ACC112 (cell line): ENCODE results near the gene CD22.

Experiments used
- H2AFZ ChIP-seq: fragments of 200-600 bp; sonication (generic); one replicate; pipeline ENCODE4 v1.6.0; 2017; ENCODE audit warnings: antibody characterized with exemption, low read length; ENCODE audit not compliant: unreplicated experiment
- H3K27ac ChIP-seq: fragments of 200-600 bp; sonication (generic); 2 replicates; pipeline ENCODE4 v1.5.1; 2014; ENCODE audit warnings: low read depth, mild to moderate bottlenecking, antibody characterized with exemption, low read length, moderate library complexity
- H3K27me3 ChIP-seq: fragments of 200-600 bp; sonication (generic); 2 replicates; pipeline ENCODE4 v1.6.1; 2014; ENCODE audit warnings: mild to moderate bottlenecking, antibody characterized with exemption, low read length, moderate library complexity, mixed read lengths; ENCODE audit not compliant: insufficient read depth
- H3K36me3 ChIP-seq: fragments of 200-600 bp; sonication (generic); 2 replicates; pipeline ENCODE4 v1.6.1; 2016; ENCODE audit warnings: mild to moderate bottlenecking, antibody characterized with exemption, low read length, moderate library complexity, mixed read lengths; ENCODE audit not compliant: insufficient read depth
- H3K4me1 ChIP-seq: fragments of 200-600 bp; sonication (generic); one replicate; pipeline ENCODE4 v1.6.1; 2016; ENCODE audit warnings: low read length, mixed read lengths; ENCODE audit not compliant: insufficient read depth, unreplicated experiment, control insufficient read depth
- H3K4me3 ChIP-seq: fragments of 200-600 bp; sonication (generic); 2 replicates; pipeline ENCODE4 v1.5.1; 2014; ENCODE audit warnings: mild to moderate bottlenecking, low read depth, low read length
- H3K79me2 ChIP-seq: fragments of 200-600 bp; sonication (generic); one replicate; pipeline ENCODE4 v1.6.0; 2016; ENCODE audit warnings: low read length; ENCODE audit not compliant: control insufficient read depth, unreplicated experiment, insufficient read depth

CD22 gene

DNA sequence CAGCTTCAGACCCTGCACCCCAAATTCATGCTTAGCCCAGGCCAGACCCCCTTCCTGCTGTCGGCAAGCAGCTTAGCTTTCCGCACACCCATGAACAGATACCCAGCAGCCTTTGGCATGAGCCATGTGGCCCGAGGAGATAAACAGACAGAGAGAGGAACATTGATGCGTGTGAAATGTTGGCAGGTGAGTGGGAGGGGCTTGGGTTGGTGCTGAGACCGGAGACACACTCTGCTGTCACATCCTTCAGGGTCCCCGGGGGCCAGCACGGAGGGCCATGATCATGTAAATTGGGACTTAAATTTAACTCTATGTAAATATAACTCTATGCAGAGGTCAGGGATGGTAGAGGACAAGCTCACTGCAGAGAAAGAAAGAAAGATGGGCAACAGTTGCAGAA, 1.5 kb downstream of the CD22 start:
- H3K36me3 ChIP-seq, result no peaks in the 10 kb centered on the region
- no peaks in the 10 kb centered on the region for H3K27me3 ChIP-seq
- H3K27ac ChIP-seq, result no peak overlapping the region
- H2AFZ ChIP-seq, result no peak overlapping the region
- H3K79me2 ChIP-seq, result no peaks in the 10 kb centered on the region
- H3K4me1 ChIP-seq, result no peaks in the 10 kb centered on the region
- no peak overlapping the region for H3K4me3 ChIP-seq

- H3K4me1 ChIP-seq, result no peaks in the 10 kb centered on the region
- no peak overlapping the region for H3K4me3 ChIP-seq
- no peak overlapping the region for H3K27ac ChIP-seq
- no peaks in the 10 kb centered on the region for H3K79me2 ChIP-seq
- no peaks in the 10 kb centered on the region for H3K27me3 ChIP-seq
- no peaks in the 10 kb centered on the region for H3K36me3 ChIP-seq
- no peak overlapping the region for H2AFZ ChIP-seq
These were observed 2.7 kb downstream of the CD22 start for GRCh38 chr19:35331551-35332214.

GRCh38 chr19:35332817-35333216, 3.8 kb downstream of the CD22 start:
- no peak overlapping the region for H3K4me3 ChIP-seq
- no peaks in the 10 kb centered on the region for H3K4me1 ChIP-seq
- no peaks in the 10 kb centered on the region for H3K79me2 ChIP-seq
- no peaks in the 10 kb centered on the region for H3K36me3 ChIP-seq
- no peak overlapping the region for H2AFZ ChIP-seq
- H3K27ac ChIP-seq, result no peak overlapping the region
- H3K27me3 ChIP-seq, result no peaks in the 10 kb centered on the region

DNA sequence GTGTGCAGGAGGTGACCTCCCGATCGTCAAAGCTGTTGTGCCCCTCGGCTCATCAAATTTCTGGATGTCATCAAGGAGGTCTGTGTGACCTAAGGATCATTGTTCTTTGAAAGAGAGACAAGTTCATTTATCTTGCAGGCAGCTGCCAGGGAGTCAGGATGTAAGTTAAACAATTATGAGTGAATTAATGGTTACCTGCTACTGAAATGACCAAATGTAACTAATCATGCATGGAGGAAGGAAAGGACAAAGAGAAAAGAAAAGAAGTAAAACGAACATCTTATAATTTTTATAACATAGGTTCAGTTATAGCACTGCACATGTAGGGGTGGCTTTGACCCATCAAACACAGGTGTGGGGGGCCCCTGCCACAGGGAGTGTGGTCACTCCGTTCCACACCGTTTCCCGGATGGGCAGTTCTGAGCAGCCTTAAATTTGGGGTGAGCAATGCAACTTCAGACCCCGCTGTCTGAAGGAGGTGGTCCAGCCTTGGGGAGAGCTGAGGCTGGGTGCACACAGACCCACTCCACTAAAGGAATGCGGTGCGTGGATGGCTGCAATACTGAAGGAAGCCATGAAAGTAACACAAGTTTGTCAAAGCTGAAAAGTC, 5.3 kb downstream of the CD22 start:
- Histone ChIP-seq H3K27me3 (no peaks in the 10 kb centered on the region), H3K4me3 (no peak overlapping the region), H3K79me2 (no peaks in the 10 kb centered on the region), H2AFZ (no peak overlapping the region), H3K27ac (no peak overlapping the region), H3K36me3 (no peaks in the 10 kb centered on the region), H3K4me1 (no peaks in the 10 kb centered on the region)

GRCh38 chr19:35336166-35336955, 7.4 kb downstream of the CD22 start:
- H3K36me3 ChIP-seq, result no peaks in the 10 kb centered on the region
- no peaks in the 10 kb centered on the region for H3K79me2 ChIP-seq
- no peak overlapping the region for H2AFZ ChIP-seq
- no peak overlapping the region for H3K4me3 ChIP-seq
- H3K27me3 ChIP-seq, result no peaks in the 10 kb centered on the region
- no peak overlapping the region for H3K27ac ChIP-seq
- no peaks in the 10 kb centered on the region for H3K4me1 ChIP-seq

DNA sequence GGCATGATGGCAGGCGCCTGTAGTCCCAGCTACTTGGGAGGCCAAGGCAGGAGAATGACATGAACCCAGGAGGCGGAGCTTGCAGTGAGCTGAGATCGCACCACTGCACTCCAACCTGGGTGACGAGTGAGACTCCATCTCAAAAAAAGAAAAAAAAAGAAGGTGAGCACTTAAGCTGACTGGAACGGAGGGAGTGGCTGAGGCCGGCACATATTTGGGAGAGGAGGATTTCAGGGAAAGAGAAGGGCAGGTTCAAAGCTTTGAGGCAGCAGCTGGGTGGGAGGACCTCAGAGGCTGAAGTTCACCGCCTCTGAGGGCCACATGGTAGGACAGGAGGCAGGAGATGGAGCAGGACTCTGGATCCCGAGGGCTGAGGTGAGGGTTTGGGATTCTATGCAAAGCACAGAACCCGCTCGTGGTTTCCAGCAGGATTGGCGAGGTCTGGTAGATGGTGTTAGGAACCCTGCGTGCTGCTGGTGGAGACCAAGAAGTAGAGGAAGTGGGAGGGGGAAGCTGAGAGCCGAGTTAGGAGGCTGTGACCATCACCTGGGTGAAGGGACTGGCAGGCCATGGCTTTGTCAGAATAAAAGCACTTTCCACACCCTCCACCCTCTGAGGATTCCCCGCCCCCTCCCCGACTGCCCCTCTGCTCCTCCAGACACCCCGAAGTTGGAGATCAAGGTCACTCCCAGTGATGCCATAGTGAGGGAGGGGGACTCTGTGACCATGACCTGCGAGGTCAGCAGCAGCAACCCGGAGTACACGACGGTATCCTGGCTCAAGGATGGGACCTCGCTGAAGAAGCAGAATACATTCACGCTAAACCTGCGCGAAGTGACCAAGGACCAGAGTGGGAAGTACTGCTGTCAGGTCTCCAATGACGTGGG, 8.4 kb downstream of the CD22 start:
- Histone ChIP-seq H2AFZ (no peak overlapping the region), H3K27me3 (no peaks in the 10 kb centered on the region), H3K79me2 (no peaks in the 10 kb centered on the region), H3K36me3 (no peaks in the 10 kb centered on the region), H3K4me3 (no peak overlapping the region), H3K4me1 (no peaks in the 10 kb centered on the region), H3K27ac (no peak overlapping the region)

- H3K27me3 ChIP-seq, result no peaks in the 10 kb centered on the region
- H3K79me2 ChIP-seq, result no peaks in the 10 kb centered on the region
- no peak overlapping the region for H3K4me3 ChIP-seq
- no peaks in the 10 kb centered on the region for H3K36me3 ChIP-seq
- no peak overlapping the region for H2AFZ ChIP-seq
- H3K27ac ChIP-seq, result no peak overlapping the region
- H3K4me1 ChIP-seq, result no peaks in the 10 kb centered on the region
These were observed 9.0 kb downstream of the CD22 start for GRCh38 chr19:35337984-35338296.

DNA sequence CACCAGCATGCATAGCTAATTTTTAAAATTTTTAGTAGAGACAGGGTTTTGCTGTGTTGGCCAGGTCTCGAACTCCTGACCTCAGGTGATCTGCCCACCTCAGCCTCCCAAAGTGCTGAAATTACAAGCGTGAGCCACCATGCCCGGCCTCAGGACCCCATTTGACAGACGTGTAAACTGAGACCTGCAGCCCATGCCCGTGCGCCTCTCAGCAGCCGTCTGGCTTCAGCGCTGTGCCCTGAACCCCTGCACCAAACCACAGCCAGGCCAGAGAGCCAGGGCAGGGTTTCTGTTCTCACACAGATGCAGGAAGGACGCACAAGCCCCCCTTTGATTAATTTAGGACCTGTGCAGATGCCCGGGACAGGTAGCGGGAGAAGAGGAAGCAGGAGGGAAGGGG, 11.4 kb downstream of the CD22 start:
- H3K36me3 ChIP-seq, result no peaks in the 10 kb centered on the region
- H3K4me3 ChIP-seq, result no peak overlapping the region
- H2AFZ ChIP-seq, result no peak overlapping the region
- no peak overlapping the region for H3K27ac ChIP-seq
- no peaks in the 10 kb centered on the region for H3K27me3 ChIP-seq
- no peaks in the 10 kb centered on the region for H3K79me2 ChIP-seq
- no peaks in the 10 kb centered on the region for H3K4me1 ChIP-seq

DNA sequence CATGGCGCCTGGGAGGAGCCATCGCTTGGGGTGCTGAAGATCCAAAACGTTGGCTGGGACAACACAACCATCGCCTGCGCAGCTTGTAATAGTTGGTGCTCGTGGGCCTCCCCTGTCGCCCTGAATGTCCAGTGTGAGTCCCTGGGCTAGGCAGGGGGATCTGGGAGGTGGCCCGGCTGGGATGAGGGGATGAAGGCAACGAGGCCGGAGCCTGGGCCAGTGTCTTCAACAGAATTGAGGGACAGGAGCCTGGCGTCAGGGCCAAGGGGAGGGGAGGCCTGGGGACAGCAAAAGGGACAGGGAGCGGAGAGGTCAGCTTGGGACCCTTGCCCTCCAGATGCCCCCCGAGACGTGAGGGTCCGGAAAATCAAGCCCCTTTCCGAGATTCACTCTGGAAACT, 12.0 kb downstream of the CD22 start:
- Histone ChIP-seq H2AFZ (no peak overlapping the region), H3K36me3 (no peaks in the 10 kb centered on the region), H3K79me2 (no peaks in the 10 kb centered on the region), H3K4me3 (no peak overlapping the region), H3K27me3 (no peaks in the 10 kb centered on the region), H3K4me1 (no peaks in the 10 kb centered on the region), H3K27ac (no peak overlapping the region)

GRCh38 chr19:35341565-35342225, 12.7 kb downstream of the CD22 start:
- H3K27ac ChIP-seq, result no peak overlapping the region
- H3K4me1 ChIP-seq, result no peaks in the 10 kb centered on the region
- no peaks in the 10 kb centered on the region for H3K79me2 ChIP-seq
- H3K36me3 ChIP-seq, result no peaks in the 10 kb centered on the region
- H3K27me3 ChIP-seq, result no peaks in the 10 kb centered on the region
- no peak overlapping the region for H2AFZ ChIP-seq
- H3K4me3 ChIP-seq, result no peak overlapping the region
